ENCODE data around the gene CNPY1. TPM values are rescaled to one million over a fixed set of nuclear protein-coding genes. Genes with fewer than 3 reads are reported as not detected.

CNPY1 gene
- total RNA-seq, 4 donors from 2014 or later: not detected

GRCh38 chr7:155458111-155458877 lies 88.1 kb downstream of the CNPY1 start, which contains the start of gene EN2:
Gene EN2 (plus strand): TSS chr7:155458129. CDS start chr7:155458378, 249 bp downstream.
- peak within 1 kb of the TSS; percentile 16 to 53 for H3K4me3 ChIP-seq
- H3K9me3 ChIP-seq: no peaks in the 10 kb centered on the region
- TF ChIP-seq POLR2AphosphoS5 (IDR thresholded peaks at IDR 0.05) (no peak), EP300 (IDR thresholded peaks at IDR 0.05) (no peak), CTCF (IDR thresholded peaks at IDR 0.05) (no peak), POLR2A (IDR thresholded peaks at IDR 0.05) (no peak)
- peaks cover 97% of the 10 kb centered on the region for H3K27me3 ChIP-seq
- WGBS, 2 donors (ENCODE audit: low coverage in 1 of 2): no CpG with 5 or more reads among the region's 105 CpGs
- no peak for ATAC-seq
- no peak within 1 kb of the TSS for H3K27ac ChIP-seq
- no peaks in the 10 kb centered on the region for H3K36me3 ChIP-seq
- H3K4me1 ChIP-seq: peaks cover 0 to 63% (median 21%) of the 10 kb centered on the region in 3 donors

- TF ChIP-seq POLR2AphosphoS5 (IDR thresholded peaks at IDR 0.05) (no peak), CTCF (IDR thresholded peaks at IDR 0.05) (no peak), POLR2A (IDR thresholded peaks at IDR 0.05) (no peak), EP300 (IDR thresholded peaks at IDR 0.05) (no peak)
- H3K4me1 ChIP-seq: peaks cover 0 to 65% (median 21%) of the 10 kb centered on the region in 3 donors
- no peak overlapping the region for H3K27ac ChIP-seq
- H3K27me3 ChIP-seq: peaks cover 97% of the 10 kb centered on the region
- no peaks in the 10 kb centered on the region for H3K36me3 ChIP-seq
- peak; percentile 40 for ATAC-seq
- 5% methylated on average over 4 of the region's 98 CpGs; no CpG with 5 or more reads in 1 of the 2 donors for WGBS, 2 donors (ENCODE audit: low coverage in 1 of 2)
- peak overlapping the region; percentile 16 to 53 for H3K4me3 ChIP-seq
- no peaks in the 10 kb centered on the region for H3K9me3 ChIP-seq
Observed at GRCh38 chr7:155457544-155458110, 88.7 kb downstream of the CNPY1 start.

GRCh38 chr7:155456738-155457543 lies 89.4 kb downstream of the CNPY1 start:
- H3K4me1 ChIP-seq: peaks cover 0 to 65% (median 21%) of the 10 kb centered on the region in 3 donors
- 4 to 6% methylated on average over 5 to 10 of the region's 69 CpGs for WGBS, 2 donors (ENCODE audit: low coverage in 1 of 2)
- peaks cover 97% of the 10 kb centered on the region for H3K27me3 ChIP-seq

More at GRCh38 chr7:155456738-155457543, 89.4 kb downstream of the CNPY1 start:
- Histone ChIP-seq H3K36me3 (no peaks in the 10 kb centered on the region), H3K4me3 (peak overlapping the region; percentile 16 to 53), H3K9me3 (no peaks in the 10 kb centered on the region), H3K27ac (no peak overlapping the region)
- ATAC-seq: peak; percentile 71
- TF ChIP-seq CTCF (IDR thresholded peaks at IDR 0.05): no peak
- TF ChIP-seq POLR2AphosphoS5 (IDR thresholded peaks at IDR 0.05): no peak
- TF ChIP-seq EP300 (IDR thresholded peaks at IDR 0.05): no peak
- no peak for TF ChIP-seq POLR2A (IDR thresholded peaks at IDR 0.05)
